H9 (cell line): Measurements from ENCODE around the gene TRIM69. TPM values are rescaled to one million over a fixed set of nuclear protein-coding genes. Genes with fewer than 3 reads are reported as not detected.

Source experiments
- DNase-seq: peaks from one replicate; pipeline ENCODE4 v3.0.0-alpha.2; 2017
- H2AFZ ChIP-seq: one replicate; pipeline ENCODE4 v1.6.1; 2013; ENCODE audit warnings: mild to moderate bottlenecking, low read length, control low read depth, moderate library complexity
- H2AK5ac ChIP-seq: 2 replicates; pipeline ENCODE4 v1.6.1; 2013; ENCODE audit warnings: low read length, control low read depth, mixed read lengths; ENCODE audit not compliant: insufficient read length
- H2BK120ac ChIP-seq: one replicate; pipeline ENCODE4 v1.6.1; 2013; ENCODE audit warnings: low read depth, mild to moderate bottlenecking, low read length, control low read depth, inconsistent platforms; ENCODE audit not compliant: poor library complexity, severe bottlenecking
- H2BK12ac ChIP-seq: 2 replicates; pipeline ENCODE4 v1.6.1; 2013; ENCODE audit warnings: low read length, control low read depth, mixed read lengths, low read depth; ENCODE audit not compliant: insufficient read length
- H2BK15ac ChIP-seq: 2 replicates; pipeline ENCODE4 v1.6.1; 2013; ENCODE audit warnings: low read depth, low read length, control low read depth
- H2BK20ac ChIP-seq: one replicate; pipeline ENCODE4 v1.6.1; 2013; ENCODE audit warnings: low read depth, mild to moderate bottlenecking, low read length, control low read depth, inconsistent platforms; ENCODE audit not compliant: poor library complexity, severe bottlenecking
- H2BK5ac ChIP-seq: 2 replicates; pipeline ENCODE4 v1.6.1; 2013; ENCODE audit warnings: low read length, control low read depth, mixed read lengths; ENCODE audit not compliant: insufficient read length
- H3K14ac ChIP-seq: 2 replicates; pipeline ENCODE4 v1.6.1; 2013; ENCODE audit warnings: low read length, control low read depth; ENCODE audit not compliant: insufficient read depth
- H3K18ac ChIP-seq: 2 replicates; pipeline ENCODE4 v1.6.1; 2013; ENCODE audit warnings: low read depth, mild to moderate bottlenecking, mixed read lengths, low read length, control low read depth; ENCODE audit not compliant: insufficient read length
- H3K23ac ChIP-seq: 2 replicates; pipeline ENCODE4 v1.6.1; 2013; ENCODE audit warnings: low read length, control low read depth, mixed read lengths, low read depth; ENCODE audit not compliant: insufficient read length
- H3K23me2 ChIP-seq: 2 replicates; pipeline ENCODE4 v1.6.1; 2013; ENCODE audit warnings: low read depth, mild to moderate bottlenecking, mixed read lengths, low read length, control low read depth; ENCODE audit not compliant: insufficient read length, poor library complexity, severe bottlenecking
- H3K27ac ChIP-seq: 2 replicates; pipeline ENCODE4 v1.5.1; 2013; ENCODE audit warnings: low read length, control low read depth, mixed read lengths, low read depth; ENCODE audit not compliant: insufficient read length
- H3K27me3 ChIP-seq: 2 replicates; pipeline ENCODE4 v1.6.1; 2013; ENCODE audit warnings: low read length, control low read depth, inconsistent platforms; ENCODE audit not compliant: insufficient read depth
- H3K4ac ChIP-seq: 2 replicates; pipeline ENCODE4 v1.6.1; 2013; ENCODE audit warnings: low read depth, mild to moderate bottlenecking, control low read depth, inconsistent platforms, low read length, moderate library complexity
- H3K4me1 ChIP-seq: 2 replicates; pipeline ENCODE4 v1.6.1; 2013; ENCODE audit warnings: low read length, control low read depth, inconsistent platforms; ENCODE audit not compliant: insufficient read depth
- H3K4me2 ChIP-seq: 2 replicates; pipeline ENCODE4 v1.6.1; 2013; ENCODE audit warnings: low read length, control low read depth, mixed read lengths; ENCODE audit not compliant: insufficient read length, insufficient read depth
- H3K56ac ChIP-seq: 2 replicates; pipeline ENCODE4 v1.6.1; 2013; ENCODE audit warnings: low read depth, mild to moderate bottlenecking, mixed read lengths, low read length, control low read depth; ENCODE audit not compliant: insufficient read length
- H3K79me1 ChIP-seq: 2 replicates; pipeline ENCODE4 v1.6.1; 2013; ENCODE audit warnings: low read depth, mild to moderate bottlenecking, moderate library complexity, low read length, control low read depth, inconsistent platforms; ENCODE audit not compliant: insufficient read depth, poor library complexity, severe bottlenecking
- H3K79me2 ChIP-seq: 2 replicates; pipeline ENCODE4 v1.6.1; 2013; ENCODE audit warnings: low read length, control low read depth, inconsistent platforms; ENCODE audit not compliant: insufficient read depth
- H3K9ac ChIP-seq: 2 replicates; pipeline ENCODE4 v1.6.1; 2013; ENCODE audit warnings: low read length, control low read depth, mixed read lengths; ENCODE audit not compliant: insufficient read length; ENCODE audit errors: extremely low read depth
- H3K9me3 ChIP-seq: one replicate; pipeline ENCODE4 v1.6.1; 2013; ENCODE audit warnings: low read depth, low read length, inconsistent platforms; ENCODE audit not compliant: control insufficient read depth
- H3T11ph ChIP-seq: one replicate; pipeline ENCODE4 v1.6.1; 2013; ENCODE audit warnings: mild to moderate bottlenecking, low read length, control low read depth, inconsistent platforms
- H4K20me1 ChIP-seq: one replicate; pipeline ENCODE4 v1.6.1; 2013; ENCODE audit not compliant: control insufficient read depth, insufficient read length, insufficient read depth
- H4K5ac ChIP-seq: 2 replicates; pipeline ENCODE4 v1.6.1; 2013; ENCODE audit warnings: low read depth, mild to moderate bottlenecking, mixed read lengths, low read length, control low read depth; ENCODE audit not compliant: insufficient read length
- H4K8ac ChIP-seq: replicated peaks from 2 replicates; pipeline ENCODE4 v1.6.1; 2013; ENCODE audit warnings: low read length, control low read depth, mixed read lengths, low read depth; ENCODE audit not compliant: insufficient read length
- H4K91ac ChIP-seq: 2 replicates; pipeline ENCODE4 v1.6.1; 2013; ENCODE audit warnings: low read depth, mild to moderate bottlenecking, moderate library complexity, mixed read lengths, low read length, control low read depth; ENCODE audit not compliant: insufficient read length
- H3K27ac Mint-ChIP-seq, 3 experiments: 2 replicates in 2 of 3; 3 replicates in 1 of 3; pipeline ENCODE4 v1.8.0; 2020 to 2021; ENCODE audit warnings: mixed read lengths in 3 of 3, mild to moderate bottlenecking in 1 of 3, moderate library complexity in 1 of 3
- H3K27me3 Mint-ChIP-seq: 2 replicates; pipeline ENCODE4 v1.8.0; 2021; ENCODE audit warnings: low read depth, mild to moderate bottlenecking, moderate library complexity, mixed read lengths
- H3K36me3 Mint-ChIP-seq, 3 experiments: 2 replicates in 2 of 3; 3 replicates in 1 of 3; pipeline ENCODE4 v1.8.0; 2020 to 2021; ENCODE audit warnings: low read depth in 3 of 3, mixed read lengths in 3 of 3; ENCODE audit not compliant: insufficient read depth in 1 of 3
- H3K4me1 Mint-ChIP-seq, 2 experiments: 2 replicates each; pipeline ENCODE4 v1.8.0; 2020; ENCODE audit warnings: mixed read lengths in 2 of 2
- H3K4me3 Mint-ChIP-seq, 2 experiments: 2 replicates in 1 of 2; 3 replicates in 1 of 2; pipeline ENCODE4 v1.8.0; 2020 to 2021; ENCODE audit warnings: mild to moderate bottlenecking in 2 of 2, mixed read lengths in 2 of 2, moderate library complexity in 1 of 2
- H3K9me3 Mint-ChIP-seq, 2 experiments: 2 replicates in 1 of 2; 3 replicates in 1 of 2; pipeline ENCODE4 v1.8.0; 2020; ENCODE audit warnings: mild to moderate bottlenecking in 2 of 2, mixed read lengths in 2 of 2, moderate library complexity in 1 of 2
- CTCF ChIP-seq: fragments of 200-600 bp; sonication (generic); conservative IDR thresholded peaks from 3 replicates; pipeline ENCODE4 v1.8.0; 2021; ENCODE audit warnings: antibody characterized with exemption, mild to moderate bottlenecking
- WGBS: extraction: QIAGEN DNeasy Blood & Tissue Kit; methylation state at CpG from one replicate; pipeline ENCODE4 v1.1.7; 2013; ENCODE audit warnings: missing lambda C conversion rate, low lambda C conversion rate, mixed read lengths; ENCODE audit not compliant: insufficient read length; ENCODE audit errors: extremely low coverage; 5-methylcytosine and 5-hydroxymethylcytosine counted together
- total RNA-seq: library from RNA; stranded (reverse); gene quantifications from 2 replicates; pipeline ENCODE4 v1.2.1, GENCODE V29; 2021

TRIM69 gene
- total RNA-seq, 1 experiment from 2014 or later = 4.3 TPM

- no peaks in the 10 kb centered on the region for H3K27me3 ChIP-seq
- H3K56ac ChIP-seq = no peak overlapping the region
- H2BK5ac ChIP-seq = no peak overlapping the region
- H3K23me2 ChIP-seq = no peaks in the 10 kb centered on the region
- H3K4ac ChIP-seq = no peak overlapping the region
- Mint-ChIP-seq H3K27ac (peak overlapping the region in 1 of 3 experiments; percentile 36; a peak in 1 of 7 replicates), H3K4me1 (no peaks in the 10 kb centered on the region), H3K27me3 (peaks cover 2% of the 10 kb centered on the region), H3K9me3 (no peaks in the 10 kb centered on the region), H3K36me3 (no peaks in the 10 kb centered on the region), H3K4me3 (no peak overlapping the region)
- no peaks in the 10 kb centered on the region for H4K20me1 ChIP-seq
- no CpG with 5 or more reads among the region's 1 CpG for WGBS
- no peak overlapping the region for H2BK20ac ChIP-seq
- no peak overlapping the region for H3K14ac ChIP-seq
- no peaks in the 10 kb centered on the region for H3K79me1 ChIP-seq
- no peak overlapping the region for H3K27ac ChIP-seq
- H3K9ac ChIP-seq = no peak overlapping the region
- H3K79me2 ChIP-seq = no peaks in the 10 kb centered on the region
- H4K91ac ChIP-seq = no peak overlapping the region
- TF ChIP-seq CTCF = no peak
- H3K23ac ChIP-seq = no peak overlapping the region
- H2AK5ac ChIP-seq = no peak overlapping the region
- no peak overlapping the region for H4K5ac ChIP-seq
- H3K18ac ChIP-seq = no peak overlapping the region
- no peak overlapping the region for H4K8ac ChIP-seq
- no peak overlapping the region for H2BK15ac ChIP-seq
- H3K4me2 ChIP-seq = no peak overlapping the region
- H2BK120ac ChIP-seq = no peak overlapping the region
- no peak overlapping the region for H2AFZ ChIP-seq
- no peaks in the 10 kb centered on the region for H3K4me1 ChIP-seq
- H3K9me3 ChIP-seq = no peaks in the 10 kb centered on the region
- no peak overlapping the region for H2BK12ac ChIP-seq
- no peak for DNase-seq
- no peak overlapping the region for H3T11ph ChIP-seq
Measured at GRCh38 chr15:44792715-44793114, 56.4 kb downstream of the TRIM69 start.
